HEK293 (cell line): Measurements from ENCODE around the gene CXorf38.

Source experiments
- CTCF ChIA-PET: fragments of 350-600 bp; formaldehyde crosslinking; extraction: SDS; loops from one replicate; lab custom pipeline; 2021; ENCODE audit warnings: antibody characterized with exemption; lab: Yijun Ruan, JAX
- POLR2A ChIA-PET: fragments of 300-600 bp; formaldehyde crosslinking; extraction: SDS; loops from one replicate; lab custom pipeline; 2020; ENCODE audit warnings: antibody characterized with exemption, inconsistent platforms; lab: Yijun Ruan, JAX
- H3K27ac ChIP-seq: fragments of 200-500 bp; sonication (Bioruptor generic); 2 replicates; pipeline ENCODE4 v1.5.1; 2014; ENCODE audit warnings: low read depth, low read length, control low read depth, inconsistent platforms; ENCODE audit errors: extremely low read depth
- H3K36me3 ChIP-seq, 2 experiments: fragments of 200-500 bp in 1 of 2; sonication (Bioruptor generic) in 1 of 2; 1 replicate in 1 of 2; 2 replicates in 1 of 2; pipeline ENCODE4 v1.5.1; 2014 to 2017; ENCODE audit warnings: inconsistent platforms in 2 of 2, low read length in 2 of 2; ENCODE audit not compliant: control insufficient read depth in 2 of 2, insufficient read depth in 1 of 2
- H3K4me1 ChIP-seq: fragments of 200-500 bp; sonication (Bioruptor generic); 2 replicates; pipeline ENCODE4 v1.5.1; 2014; ENCODE audit warnings: mild to moderate bottlenecking, low read length, inconsistent platforms; ENCODE audit not compliant: control insufficient read depth, insufficient read depth
- H3K4me3 ChIP-seq: 2 replicates; pipeline ENCODE4 v1.5.1; 2011; ENCODE audit warnings: low read depth, mild to moderate bottlenecking, control low read depth, low read length, moderate library complexity
- H3K9me3 ChIP-seq: fragments of 200-500 bp; sonication (Bioruptor generic); 2 replicates; pipeline ENCODE4 v1.5.1; 2014; ENCODE audit warnings: low read depth, low read length, inconsistent platforms; ENCODE audit not compliant: control insufficient read depth, insufficient read depth
- HOXD13 ChIP-seq: sonication (generic); formaldehyde crosslinking; IDR thresholded peaks from 2 replicates; pipeline ENCODE4 v1.8.0; 2022; ENCODE audit warnings: missing genetic modification reagents, borderline replicate concordance
- TCF7L2 ChIP-seq: IDR thresholded peaks from 2 replicates; pipeline ENCODE4 v1.6.1; 2011; ENCODE audit warnings: low read depth, mild to moderate bottlenecking, inconsistent platforms, low read length, moderate library complexity, borderline replicate concordance
- ZBTB20 ChIP-seq: fragments of 450-650 bp; formaldehyde crosslinking; IDR thresholded peaks from 2 replicates; pipeline ENCODE4 v1.5.1; 2016; ENCODE audit warnings: missing biosample characterization, missing genetic modification characterization
- ZBTB8A ChIP-seq: fragments of 450-650 bp; formaldehyde crosslinking; IDR thresholded peaks from 2 replicates; pipeline ENCODE4 v1.5.1; 2016; ENCODE audit warnings: missing biosample characterization, missing genetic modification characterization
- ZFHX2 ChIP-seq: fragments of 450-650 bp; formaldehyde crosslinking; conservative IDR thresholded peaks from 2 replicates; pipeline ENCODE4 v1.5.1; 2016; ENCODE audit warnings: missing biosample characterization, missing genetic modification characterization
- ZNF169 ChIP-seq: fragments of 450-650 bp; formaldehyde crosslinking; IDR thresholded peaks from 2 replicates; pipeline ENCODE4 v1.5.1; 2016; ENCODE audit warnings: missing biosample characterization, missing genetic modification characterization
- ZNF341 ChIP-seq: fragments of 450-650 bp; formaldehyde crosslinking; IDR thresholded peaks from 2 replicates; pipeline ENCODE4; 2016; ENCODE audit warnings: low read depth, missing biosample characterization, missing genetic modification characterization
- ZNF37A ChIP-seq: fragments of 450-650 bp; IDR thresholded peaks from 2 replicates; pipeline ENCODE4 v1.5.1; 2018; ENCODE audit warnings: missing biosample characterization, missing genetic modification characterization
- ZNF549 ChIP-seq: fragments of 450-650 bp; IDR thresholded peaks from 2 replicates; pipeline ENCODE4 v1.5.1; 2018; ENCODE audit warnings: missing biosample characterization, missing genetic modification characterization, mild to moderate bottlenecking, inconsistent platforms, moderate library complexity
- ZNF621 ChIP-seq: fragments of 450-650 bp; formaldehyde crosslinking; IDR thresholded peaks from 2 replicates; pipeline ENCODE4 v1.5.1; 2017; ENCODE audit warnings: missing biosample characterization, missing genetic modification characterization
- ZNF664 ChIP-seq: fragments of 450-650 bp; formaldehyde crosslinking; IDR thresholded peaks from 2 replicates; pipeline ENCODE4 v1.5.1; 2016; ENCODE audit warnings: missing biosample characterization, missing genetic modification characterization
- ZNF677 ChIP-seq: fragments of 450-650 bp; IDR thresholded peaks from 2 replicates; pipeline ENCODE4 v1.5.0; 2018; ENCODE audit warnings: missing biosample characterization, mild to moderate bottlenecking, missing genetic modification characterization, moderate library complexity
- ZNF707 ChIP-seq: fragments of 450-650 bp; formaldehyde crosslinking; IDR thresholded peaks from 2 replicates; pipeline ENCODE4 v1.5.1; 2016; ENCODE audit warnings: missing biosample characterization, missing genetic modification characterization
- ZNF777 ChIP-seq: fragments of 450-650 bp; formaldehyde crosslinking; IDR thresholded peaks from 2 replicates; pipeline ENCODE4 v1.5.1; 2017; ENCODE audit warnings: missing biosample characterization, missing genetic modification characterization, borderline replicate concordance
- ZNF830 ChIP-seq: fragments of 450-650 bp; IDR thresholded peaks from 2 replicates; pipeline ENCODE4 v1.5.0; 2018; ENCODE audit warnings: missing biosample characterization, missing genetic modification characterization, low read depth, mild to moderate bottlenecking, moderate library complexity
- ZXDB ChIP-seq: fragments of 450-650 bp; formaldehyde crosslinking; IDR thresholded peaks from 2 replicates; pipeline ENCODE4 v1.5.1; 2016; ENCODE audit warnings: missing biosample characterization, missing genetic modification characterization
- TF ChIP-seq, protein P1 (sequence below): fragments of 450-650 bp; formaldehyde crosslinking; IDR thresholded peaks from 2 replicates; pipeline ENCODE4 v1.5.1; 2016; ENCODE audit warnings: missing biosample characterization, missing genetic modification characterization
- TF ChIP-seq, protein P2 (sequence below): fragments of 450-650 bp; formaldehyde crosslinking; IDR thresholded peaks from 2 replicates; pipeline ENCODE4 v1.5.1; 2016; ENCODE audit warnings: missing biosample characterization, missing genetic modification characterization
- TF ChIP-seq, protein P3 (sequence below): fragments of 450-650 bp; formaldehyde crosslinking; IDR thresholded peaks from 2 replicates; pipeline ENCODE4 v1.5.1; 2016; ENCODE audit warnings: missing biosample characterization, missing genetic modification characterization, borderline replicate concordance
- TF ChIP-seq, protein P4 (sequence below): fragments of 450-650 bp; formaldehyde crosslinking; IDR thresholded peaks from 2 replicates; pipeline ENCODE4 v1.5.1; 2016; ENCODE audit warnings: missing biosample characterization, missing genetic modification characterization, low read depth

The CXorf38 gene

DNA sequence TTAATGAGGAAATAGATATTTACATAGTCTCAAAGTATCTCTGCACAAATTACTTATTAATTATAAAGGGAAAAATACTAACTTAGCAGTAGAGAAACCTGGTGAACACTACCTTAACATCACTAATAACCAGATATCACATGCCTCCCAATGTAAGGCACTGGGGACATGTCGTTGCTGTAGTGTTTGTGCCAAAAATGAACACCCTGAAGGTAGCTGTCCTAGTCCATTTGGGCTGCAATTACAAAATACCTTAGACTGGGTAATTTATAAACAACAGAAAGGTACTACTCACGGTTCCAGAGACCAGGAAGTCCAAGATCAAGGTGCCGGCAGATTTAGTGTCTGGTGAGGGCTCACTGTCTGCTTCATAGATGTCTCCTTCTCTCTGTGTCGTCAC is 34.9 kb downstream of the CXorf38 start:
- CTCF ChIA-PET = no interaction called here
- Histone ChIP-seq H3K4me3 (no peak overlapping the region), H3K4me1 (no peaks in the 10 kb centered on the region), H3K9me3 (no peaks in the 10 kb centered on the region), H3K36me3 (no peaks in the 10 kb centered on the region), H3K27ac (no peak overlapping the region)
- POLR2A ChIA-PET = no interaction called here
- no peak for TF ChIP-seq ZFHX2
- TF ChIP-seq, protein P1, sequence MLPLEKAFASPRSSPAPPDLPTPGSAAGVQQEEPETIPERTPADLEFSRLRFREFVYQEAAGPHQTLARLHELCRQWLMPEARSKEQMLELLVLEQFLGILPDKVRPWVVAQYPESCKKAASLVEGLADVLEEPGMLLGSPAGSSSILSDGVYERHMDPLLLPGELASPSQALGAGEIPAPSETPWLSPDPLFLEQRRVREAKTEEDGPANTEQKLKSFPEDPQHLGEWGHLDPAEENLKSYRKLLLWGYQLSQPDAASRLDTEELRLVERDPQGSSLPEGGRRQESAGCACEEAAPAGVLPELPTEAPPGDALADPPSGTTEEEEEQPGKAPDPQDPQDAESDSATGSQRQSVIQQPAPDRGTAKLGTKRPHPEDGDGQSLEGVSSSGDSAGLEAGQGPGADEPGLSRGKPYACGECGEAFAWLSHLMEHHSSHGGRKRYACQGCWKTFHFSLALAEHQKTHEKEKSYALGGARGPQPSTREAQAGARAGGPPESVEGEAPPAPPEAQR = no peak
- no peak for TF ChIP-seq ZNF621 (tag by site-specific recombination)

DNA sequence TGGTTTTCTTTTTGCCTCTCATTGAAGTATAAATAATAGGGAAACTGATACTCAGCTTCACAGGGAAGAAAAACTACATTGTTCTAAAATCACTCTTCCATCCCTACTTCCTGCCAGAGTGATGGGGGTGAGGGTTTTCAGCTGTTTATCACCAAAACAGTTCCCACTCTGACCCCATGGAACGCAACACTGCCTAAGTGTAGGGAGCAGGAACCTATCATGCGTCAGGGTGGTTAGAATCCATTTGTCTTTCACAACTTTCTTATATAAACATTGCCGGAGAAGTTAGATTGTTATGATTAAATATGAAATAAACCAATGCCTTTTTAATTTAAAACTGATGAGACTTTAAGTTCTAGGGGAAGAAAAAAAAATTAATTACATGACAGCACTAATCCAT is 40.0 kb downstream of the CXorf38 start:
- H3K36me3 ChIP-seq = peaks cover 3 to 9% of the 10 kb centered on the region in 2 experiments
- TF ChIP-seq, protein P2, sequence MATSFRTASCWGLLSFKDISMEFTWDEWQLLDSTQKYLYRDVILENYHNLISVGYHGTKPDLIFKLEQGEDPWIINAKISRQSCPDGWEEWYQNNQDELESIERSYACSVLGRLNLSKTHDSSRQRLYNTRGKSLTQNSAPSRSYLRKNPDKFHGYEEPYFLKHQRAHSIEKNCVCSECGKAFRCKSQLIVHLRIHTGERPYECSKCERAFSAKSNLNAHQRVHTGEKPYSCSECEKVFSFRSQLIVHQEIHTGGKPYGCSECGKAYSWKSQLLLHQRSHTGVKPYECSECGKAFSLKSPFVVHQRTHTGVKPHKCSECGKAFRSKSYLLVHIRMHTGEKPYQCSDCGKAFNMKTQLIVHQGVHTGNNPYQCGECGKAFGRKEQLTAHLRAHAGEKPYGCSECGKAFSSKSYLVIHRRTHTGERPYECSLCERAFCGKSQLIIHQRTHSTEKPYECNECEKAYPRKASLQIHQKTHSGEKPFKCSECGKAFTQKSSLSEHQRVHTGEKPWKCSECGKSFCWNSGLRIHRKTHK (tag by site-specific recombination) = no peak
- TF ChIP-seq TCF7L2 (no peak), ZXDB (tag by site-specific recombination) (no peak), ZNF549 (no peak), ZNF664 (no peak), ZNF830 (no peak), ZNF341 (tag by site-specific recombination) (no peak), ZNF169 (tag by site-specific recombination) (no peak), HOXD13 (CRISPR knock-in tag) (no peak), ZNF37A (no peak), ZBTB20 (tag by site-specific recombination) (no peak), ZBTB8A (tag by site-specific recombination) (no peak), ZNF677 (tag by site-specific recombination) (no peak), ZNF707 (tag by site-specific recombination) (no peak), ZNF777 (tag by site-specific recombination) (no peak)
- TF ChIP-seq, protein P3, sequence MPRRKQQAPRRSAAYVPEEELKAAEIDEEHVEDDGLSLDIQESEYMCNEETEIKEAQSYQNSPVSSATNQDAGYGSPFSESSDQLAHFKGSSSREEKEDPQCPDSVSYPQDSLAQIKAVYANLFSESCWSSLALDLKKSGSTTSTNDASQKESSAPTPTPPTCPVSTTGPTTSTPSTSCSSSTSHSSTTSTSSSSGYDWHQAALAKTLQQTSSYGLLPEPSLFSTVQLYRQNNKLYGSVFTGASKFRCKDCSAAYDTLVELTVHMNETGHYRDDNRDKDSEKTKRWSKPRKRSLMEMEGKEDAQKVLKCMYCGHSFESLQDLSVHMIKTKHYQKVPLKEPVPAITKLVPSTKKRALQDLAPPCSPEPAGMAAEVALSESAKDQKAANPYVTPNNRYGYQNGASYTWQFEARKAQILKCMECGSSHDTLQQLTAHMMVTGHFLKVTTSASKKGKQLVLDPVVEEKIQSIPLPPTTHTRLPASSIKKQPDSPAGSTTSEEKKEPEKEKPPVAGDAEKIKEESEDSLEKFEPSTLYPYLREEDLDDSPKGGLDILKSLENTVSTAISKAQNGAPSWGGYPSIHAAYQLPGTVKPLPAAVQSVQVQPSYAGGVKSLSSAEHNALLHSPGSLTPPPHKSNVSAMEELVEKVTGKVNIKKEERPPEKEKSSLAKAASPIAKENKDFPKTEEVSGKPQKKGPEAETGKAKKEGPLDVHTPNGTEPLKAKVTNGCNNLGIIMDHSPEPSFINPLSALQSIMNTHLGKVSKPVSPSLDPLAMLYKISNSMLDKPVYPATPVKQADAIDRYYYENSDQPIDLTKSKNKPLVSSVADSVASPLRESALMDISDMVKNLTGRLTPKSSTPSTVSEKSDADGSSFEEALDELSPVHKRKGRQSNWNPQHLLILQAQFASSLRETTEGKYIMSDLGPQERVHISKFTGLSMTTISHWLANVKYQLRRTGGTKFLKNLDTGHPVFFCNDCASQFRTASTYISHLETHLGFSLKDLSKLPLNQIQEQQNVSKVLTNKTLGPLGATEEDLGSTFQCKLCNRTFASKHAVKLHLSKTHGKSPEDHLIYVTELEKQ (tag by site-specific recombination) = no peak
- TF ChIP-seq, protein P4, sequence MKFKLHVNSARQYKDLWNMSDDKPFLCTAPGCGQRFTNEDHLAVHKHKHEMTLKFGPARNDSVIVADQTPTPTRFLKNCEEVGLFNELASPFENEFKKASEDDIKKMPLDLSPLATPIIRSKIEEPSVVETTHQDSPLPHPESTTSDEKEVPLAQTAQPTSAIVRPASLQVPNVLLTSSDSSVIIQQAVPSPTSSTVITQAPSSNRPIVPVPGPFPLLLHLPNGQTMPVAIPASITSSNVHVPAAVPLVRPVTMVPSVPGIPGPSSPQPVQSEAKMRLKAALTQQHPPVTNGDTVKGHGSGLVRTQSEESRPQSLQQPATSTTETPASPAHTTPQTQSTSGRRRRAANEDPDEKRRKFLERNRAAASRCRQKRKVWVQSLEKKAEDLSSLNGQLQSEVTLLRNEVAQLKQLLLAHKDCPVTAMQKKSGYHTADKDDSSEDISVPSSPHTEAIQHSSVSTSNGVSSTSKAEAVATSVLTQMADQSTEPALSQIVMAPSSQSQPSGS (tag by site-specific recombination) = no peak
- CTCF ChIA-PET = no interaction called here
- H3K27ac ChIP-seq = no peak overlapping the region
- no peak overlapping the region for H3K4me3 ChIP-seq
- no peaks in the 10 kb centered on the region for H3K4me1 ChIP-seq
- POLR2A ChIA-PET = no interaction called here
- H3K9me3 ChIP-seq = no peaks in the 10 kb centered on the region
